SK-MEL-5 (cell line): Measurements from ENCODE around the gene REM1. TPM values are rescaled to one million over a fixed set of nuclear protein-coding genes. Genes with fewer than 3 reads are reported as not detected.
A peak's percentile ranks its signal among the peaks of the same experiment; 100 is the strongest.
"Not testable (repeated sequence)": the region's sequence is repeated elsewhere in the genome, so short reads cannot be mapped to it uniquely, and the experiment has no call there.

Source experiments
- DNase-seq: peaks from one replicate; pipeline ENCODE4 v3.0.0-alpha.2; 2016; ENCODE audit warnings: low read depth, low spot score
- in situ Hi-C: cut with HindIII; loops from 2 replicates; pipeline ENCODE4 v1.10.0; 2016; ENCODE audit warnings: low sequenced_read_pairs, high pct_unique_total_duplicates, low pct_unique_long_range_greater_than_20kb
- polyA plus RNA-seq, 2 experiments: library from polyadenylated mRNA; depleted of rRNA; stranded (reverse); fragments of >200 nt; gene quantifications; 2 replicates each; pipeline ENCODE4 v1.2.3, GENCODE V29; 2015
- total RNA-seq: library from RNA; depleted of rRNA; stranded (reverse); fragments of >200 nt; shearing (Covaris generic); gene quantifications from 2 replicates; pipeline ENCODE4 v1.2.3, GENCODE V29; 2014; rRNA removed

REM1 gene, protein sequence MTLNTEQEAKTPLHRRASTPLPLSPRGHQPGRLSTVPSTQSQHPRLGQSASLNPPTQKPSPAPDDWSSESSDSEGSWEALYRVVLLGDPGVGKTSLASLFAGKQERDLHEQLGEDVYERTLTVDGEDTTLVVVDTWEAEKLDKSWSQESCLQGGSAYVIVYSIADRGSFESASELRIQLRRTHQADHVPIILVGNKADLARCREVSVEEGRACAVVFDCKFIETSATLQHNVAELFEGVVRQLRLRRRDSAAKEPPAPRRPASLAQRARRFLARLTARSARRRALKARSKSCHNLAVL
- total RNA-seq = not detected in 2 replicates
- not detected in 2 replicates for polyA plus RNA-seq (2015; cell fraction: cytosol; rRNA removed)
- polyA plus RNA-seq (2015; cell fraction: nucleus; rRNA removed) = not detected in 2 replicates

DNA sequence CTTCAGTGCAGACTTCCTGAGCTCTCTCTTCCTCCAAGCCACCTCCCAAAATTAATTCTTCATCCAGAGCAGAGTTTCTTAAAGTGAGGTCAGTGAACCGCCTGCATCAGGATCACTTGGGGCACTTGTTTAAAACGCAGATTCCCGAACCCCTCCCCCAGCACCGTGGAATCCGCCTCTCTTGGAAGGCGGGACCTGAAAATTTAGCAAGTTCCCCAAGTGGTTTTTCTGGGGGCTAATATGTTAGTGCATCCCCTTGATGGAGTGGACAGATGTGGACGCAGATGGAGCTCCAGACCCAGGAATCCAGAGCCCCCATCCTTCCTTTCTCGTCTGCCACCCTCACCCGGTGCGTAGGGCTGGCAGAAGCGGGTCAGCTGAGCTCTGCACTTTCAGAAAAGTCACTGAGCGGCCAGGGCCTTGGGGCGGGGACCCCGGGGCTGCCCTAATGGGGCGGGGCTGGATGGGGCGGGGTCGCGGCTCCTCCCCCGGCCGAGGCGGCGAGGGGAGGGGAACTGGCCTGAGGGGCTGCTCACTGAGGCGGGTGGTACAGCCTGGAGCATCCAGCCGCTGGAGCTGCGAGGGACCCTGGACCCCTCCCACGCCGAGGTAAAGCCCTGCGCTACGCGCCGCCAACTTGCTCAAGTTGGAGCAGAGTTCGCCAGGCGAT, at the start of gene REM1, which contains the start of gene DEFB124:
TSS of gene REM1 (plus strand) at position 531 of the 670 bp plus-strand sequence. CDS start 1,158 bp downstream, outside the sequence.
TSS of gene DEFB124 (minus strand) at position 370 of the 670 bp plus-strand sequence. CDS start 2,114 bp downstream, outside the sequence.
- no peak for DNase-seq
- in situ Hi-C loops = no loop called here

DNA sequence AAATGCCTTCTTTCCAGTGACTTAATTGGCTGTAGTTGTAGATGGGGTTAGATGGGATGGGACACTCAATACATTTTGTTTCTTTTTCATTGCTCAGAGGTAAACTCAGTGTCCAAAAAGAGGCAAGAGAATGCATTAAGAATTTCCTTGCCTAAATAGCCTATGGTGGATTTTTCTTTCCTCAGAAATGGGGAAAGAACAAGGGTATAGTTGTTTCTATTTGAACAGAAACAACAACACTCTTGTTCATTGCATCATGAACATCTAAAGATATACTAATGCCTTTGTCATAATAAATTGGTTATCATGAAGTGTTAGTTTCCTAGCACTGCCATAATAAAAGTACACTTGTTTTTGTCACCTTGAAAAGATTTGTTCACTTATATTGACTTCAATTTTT, 49.3 kb upstream of the REM1 start:
- peak; percentile 48 for DNase-seq
- in situ Hi-C loops = no loop called here

DNA sequence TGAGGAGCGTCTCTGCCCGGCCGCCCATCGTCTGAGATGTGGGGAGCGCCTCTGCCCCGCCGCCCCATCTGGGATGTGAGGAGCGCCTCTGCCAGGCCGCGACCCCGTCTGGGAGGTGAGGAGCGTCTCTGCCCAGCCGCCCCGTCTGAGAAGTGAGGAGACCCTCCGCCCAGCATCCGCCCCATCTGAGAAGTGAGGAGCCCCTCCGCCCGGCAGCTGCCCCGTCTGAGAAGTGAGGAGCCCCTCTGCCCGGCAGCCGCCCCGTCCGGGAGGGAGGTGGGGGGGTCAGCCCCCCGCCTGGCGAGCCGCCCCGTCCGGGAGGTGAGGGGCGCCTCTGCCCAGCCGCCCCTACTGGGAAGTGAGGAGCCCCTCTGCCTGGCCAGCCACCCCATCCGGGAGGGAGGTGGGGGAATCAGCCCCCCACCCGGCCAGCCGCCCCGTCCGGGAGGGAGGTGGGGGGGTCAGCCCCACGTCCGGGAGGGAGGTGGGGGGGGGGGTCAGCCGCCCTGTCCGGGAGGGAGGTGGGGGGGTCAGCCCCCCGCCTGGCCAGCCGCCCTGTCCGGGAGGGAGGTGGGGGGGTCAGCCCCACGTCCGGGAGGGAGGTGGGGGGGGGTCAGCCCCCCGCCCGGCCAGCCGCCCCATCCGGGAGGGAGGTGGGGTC, 48.1 kb upstream of the REM1 start:
- DNase-seq, in situ Hi-C loops: not testable (repeated sequence)

DNA sequence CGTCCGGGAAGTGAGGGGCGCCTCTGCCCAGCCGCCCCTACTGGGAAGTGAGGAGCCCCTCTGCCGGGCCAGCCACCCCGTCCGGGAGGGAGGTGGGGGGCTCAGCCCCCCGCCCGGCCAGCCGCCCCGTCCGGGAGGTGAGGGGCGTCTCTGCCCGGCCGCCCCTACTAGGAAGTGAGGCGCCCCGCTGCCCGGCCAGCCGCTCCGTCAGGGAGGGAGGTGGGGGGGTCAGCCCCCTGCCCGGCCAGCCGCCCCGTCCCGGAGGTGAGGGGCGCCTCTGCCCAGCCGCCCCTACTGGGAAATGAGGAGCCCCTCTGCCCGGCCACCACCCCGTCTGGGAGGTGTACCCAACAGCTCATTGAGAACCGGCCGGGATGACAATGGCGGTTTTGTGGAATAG, 47.5 kb upstream of the REM1 start:
- DNase-seq, in situ Hi-C loops: not testable (repeated sequence)

DNA sequence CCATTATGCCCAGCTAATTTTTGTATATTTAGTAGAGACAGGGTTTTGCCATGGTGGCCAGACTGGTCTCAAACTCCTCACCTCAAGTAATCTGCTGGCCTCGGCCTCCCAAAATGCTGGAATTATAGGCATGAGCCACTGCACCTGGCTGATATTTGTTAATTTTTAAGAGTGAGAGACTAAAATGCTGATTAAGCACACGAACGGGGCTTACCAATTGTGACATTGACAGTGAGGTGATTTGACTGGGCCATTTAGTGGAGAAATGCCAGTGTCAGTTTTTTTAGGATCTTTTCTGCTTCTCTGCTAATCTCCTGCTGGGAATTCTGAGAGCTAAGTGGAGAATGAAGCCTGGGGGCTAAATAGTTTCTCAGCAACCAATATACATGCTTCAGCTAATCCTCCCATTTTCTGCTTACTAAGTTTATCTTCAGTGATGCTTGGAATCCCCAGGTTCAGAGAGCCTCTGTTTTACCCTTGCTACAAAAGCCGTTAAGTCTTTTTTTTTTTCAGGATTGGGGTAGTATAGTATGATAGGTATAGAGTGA, 44.4 kb upstream of the REM1 start:
- DNase-seq = no peak
- in situ Hi-C loops = no loop called here

DNA sequence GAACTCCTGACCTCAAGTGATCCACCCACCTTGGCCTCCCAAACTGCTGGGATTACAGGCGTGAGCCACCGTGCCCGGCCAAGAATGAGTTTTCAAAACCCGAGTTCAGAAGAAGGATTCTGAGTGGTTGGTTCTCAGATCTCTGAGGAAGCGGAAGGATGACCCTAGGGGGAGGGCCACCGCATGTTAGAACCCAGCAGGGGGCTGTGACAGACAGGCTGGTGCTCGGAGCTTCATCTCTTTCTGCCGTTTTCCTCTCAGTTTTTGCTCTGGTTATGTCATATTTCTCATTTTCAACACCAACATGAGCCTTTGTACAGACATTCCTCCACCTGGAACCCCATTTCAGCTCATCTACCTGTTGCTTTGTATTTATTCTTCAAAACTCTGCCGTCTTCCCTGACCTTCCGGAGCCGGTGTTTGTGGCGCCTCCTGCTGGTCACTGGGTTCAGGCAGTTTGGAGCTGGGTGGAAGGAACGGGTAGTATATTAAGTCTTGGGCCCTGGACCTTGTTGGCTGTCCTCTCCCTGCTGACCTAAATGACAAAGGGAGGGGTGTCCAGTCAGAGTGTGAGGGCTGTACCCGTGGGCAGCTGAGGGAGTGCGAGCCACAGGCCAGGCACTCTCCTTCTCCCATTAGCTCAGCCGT, 35.0 kb upstream of the REM1 start, which contains the start of gene DEFB123:
TSS of gene DEFB123 (plus strand) at position 621 of the 648 bp plus-strand sequence. CDS start 67 bp downstream, outside the sequence.
- DNase-seq = peak; percentile 45
- in situ Hi-C loops = no loop called here

DNA sequence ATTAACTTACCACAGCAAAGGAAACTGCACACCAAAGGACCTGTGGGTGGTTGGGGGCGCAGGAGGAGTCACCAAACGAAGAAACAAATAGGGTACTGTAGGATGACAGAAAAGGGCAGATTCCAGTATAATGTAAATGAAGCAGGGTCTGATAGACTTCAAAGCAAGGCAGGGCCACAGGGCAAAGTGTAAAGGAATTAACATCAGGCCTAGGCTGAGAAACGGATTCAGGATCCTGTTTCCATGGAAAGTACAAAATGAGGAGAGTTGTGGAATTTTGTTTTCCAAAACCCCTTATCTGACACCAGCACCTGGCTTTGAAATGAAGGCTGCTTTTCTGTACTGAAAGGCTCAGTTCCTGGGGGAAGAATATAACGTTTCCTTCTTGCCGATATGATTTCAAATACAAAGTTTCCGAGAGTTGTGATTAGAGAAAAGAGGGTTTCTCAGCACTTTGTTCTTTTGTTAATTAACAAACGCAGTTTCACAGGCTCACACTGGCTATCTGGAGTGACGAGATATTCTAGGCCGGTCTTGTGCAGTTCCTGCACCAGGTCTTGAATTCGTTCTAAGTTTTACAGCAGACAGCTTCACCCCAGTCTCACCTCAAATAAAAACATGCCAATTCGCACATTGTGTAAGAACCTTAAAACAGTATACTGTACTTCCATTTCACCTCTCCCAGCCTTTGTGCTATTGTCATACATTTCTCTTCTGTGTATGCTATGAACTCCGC, 28.8 kb upstream of the REM1 start:
- DNase-seq = no peak
- in situ Hi-C loops = no loop called here

DNA sequence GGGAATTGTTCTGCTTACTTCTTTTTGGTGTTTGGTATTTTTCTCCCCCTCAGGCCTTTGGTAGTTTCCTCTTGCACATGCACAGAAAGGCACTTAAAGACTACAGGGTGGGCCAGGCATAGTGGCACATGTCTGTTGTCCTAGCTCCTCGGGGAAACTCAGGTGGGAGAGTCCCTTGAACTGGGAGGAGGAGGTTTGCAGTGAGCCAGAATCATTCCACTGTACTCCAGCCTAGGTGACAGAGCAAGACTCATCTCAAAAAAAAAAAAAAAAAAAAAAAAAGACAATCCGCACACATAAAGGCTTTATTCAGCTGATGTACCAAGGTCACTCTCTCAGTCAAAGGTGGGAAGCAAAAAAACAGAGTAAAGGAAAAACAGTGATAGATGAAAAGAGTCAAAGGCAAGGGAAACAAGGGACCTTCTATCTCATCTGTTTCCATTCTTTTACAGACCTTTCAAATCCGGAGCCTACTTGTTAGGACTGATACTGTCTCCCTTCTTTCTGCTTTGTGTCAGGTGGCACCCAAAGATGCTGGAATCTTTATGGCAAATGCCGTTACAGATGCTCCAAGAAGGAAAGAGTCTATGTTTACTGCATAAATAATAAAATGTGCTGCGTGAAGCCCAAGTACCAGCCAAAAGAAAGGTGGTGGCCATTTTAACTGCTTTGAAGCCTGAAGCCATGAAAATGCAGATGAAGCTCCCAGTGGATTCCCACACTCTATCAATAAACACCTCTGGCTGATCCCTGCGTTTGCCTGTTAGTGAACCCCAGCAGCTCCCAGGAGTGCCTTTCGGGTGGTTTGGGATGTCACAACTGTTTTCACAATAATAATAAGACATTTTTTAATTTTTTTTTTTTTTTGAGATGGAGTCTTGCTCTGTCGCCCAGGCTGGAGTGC, 25.3 kb upstream of the REM1 start:
- in situ Hi-C loops = no loop called here
- no peak for DNase-seq

DNA sequence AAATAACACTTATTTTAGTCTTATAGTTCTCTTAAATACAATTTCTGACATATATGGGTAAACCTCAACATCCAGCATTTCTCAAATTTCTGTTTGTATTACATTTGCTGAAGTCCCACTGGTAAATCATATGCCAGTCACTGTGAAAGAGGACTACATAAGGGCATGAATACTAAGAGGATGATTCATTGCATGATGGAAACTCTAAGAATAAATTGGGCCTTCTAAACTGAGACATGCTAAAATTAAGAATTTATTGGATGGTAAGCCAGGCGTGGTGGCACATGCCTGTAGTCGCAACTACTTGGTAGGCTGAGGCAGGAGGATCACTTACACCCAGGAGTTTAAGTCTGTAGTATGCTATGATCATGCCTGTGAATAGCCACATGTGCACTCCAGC, 22.5 kb upstream of the REM1 start:
- in situ Hi-C loops = no loop called here
- peak; percentile 21 for DNase-seq

DNA sequence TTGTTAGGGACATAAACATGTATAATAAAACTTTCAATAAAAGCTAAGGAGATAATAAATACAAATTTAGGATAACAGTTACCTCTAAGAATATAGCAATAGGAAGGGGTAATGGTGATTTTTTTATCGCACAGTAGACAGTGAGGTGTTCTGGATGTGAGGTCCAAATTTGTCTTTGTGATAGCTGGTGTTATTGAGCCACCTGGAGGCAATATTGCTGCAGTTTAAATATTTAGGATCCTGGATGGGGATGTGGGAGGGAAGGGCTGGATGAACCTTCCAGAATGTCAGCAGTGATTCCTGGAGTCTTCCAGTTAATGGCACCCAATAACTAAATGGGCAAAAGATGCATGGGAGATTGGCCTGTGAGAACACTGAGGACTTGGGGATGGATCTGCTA, 20.7 kb upstream of the REM1 start:
- in situ Hi-C loops = no loop called here
- peak; percentile 52 for DNase-seq

DNA sequence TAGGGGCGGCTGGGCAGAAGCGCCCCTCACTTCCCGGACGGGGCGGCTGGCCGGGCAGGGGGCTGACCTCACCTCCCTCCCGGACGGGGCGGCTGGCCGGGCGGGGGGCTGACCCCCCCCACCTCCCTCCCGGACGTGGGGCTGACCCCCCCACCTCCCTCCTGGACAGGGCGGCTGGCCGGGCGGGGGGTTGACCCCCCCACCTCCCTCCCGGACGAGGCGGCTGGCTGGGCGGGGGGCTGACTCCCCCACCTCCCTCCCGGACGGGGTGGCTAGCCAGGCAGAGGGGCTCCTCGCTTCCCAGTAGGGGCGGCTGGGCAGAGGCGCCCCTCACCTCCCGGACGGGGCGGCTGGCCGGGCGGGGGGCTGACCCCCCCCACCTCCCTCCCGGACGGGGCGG, 4.1 kb upstream of the REM1 start:
- in situ Hi-C loops = not testable (repeated sequence)

DNA sequence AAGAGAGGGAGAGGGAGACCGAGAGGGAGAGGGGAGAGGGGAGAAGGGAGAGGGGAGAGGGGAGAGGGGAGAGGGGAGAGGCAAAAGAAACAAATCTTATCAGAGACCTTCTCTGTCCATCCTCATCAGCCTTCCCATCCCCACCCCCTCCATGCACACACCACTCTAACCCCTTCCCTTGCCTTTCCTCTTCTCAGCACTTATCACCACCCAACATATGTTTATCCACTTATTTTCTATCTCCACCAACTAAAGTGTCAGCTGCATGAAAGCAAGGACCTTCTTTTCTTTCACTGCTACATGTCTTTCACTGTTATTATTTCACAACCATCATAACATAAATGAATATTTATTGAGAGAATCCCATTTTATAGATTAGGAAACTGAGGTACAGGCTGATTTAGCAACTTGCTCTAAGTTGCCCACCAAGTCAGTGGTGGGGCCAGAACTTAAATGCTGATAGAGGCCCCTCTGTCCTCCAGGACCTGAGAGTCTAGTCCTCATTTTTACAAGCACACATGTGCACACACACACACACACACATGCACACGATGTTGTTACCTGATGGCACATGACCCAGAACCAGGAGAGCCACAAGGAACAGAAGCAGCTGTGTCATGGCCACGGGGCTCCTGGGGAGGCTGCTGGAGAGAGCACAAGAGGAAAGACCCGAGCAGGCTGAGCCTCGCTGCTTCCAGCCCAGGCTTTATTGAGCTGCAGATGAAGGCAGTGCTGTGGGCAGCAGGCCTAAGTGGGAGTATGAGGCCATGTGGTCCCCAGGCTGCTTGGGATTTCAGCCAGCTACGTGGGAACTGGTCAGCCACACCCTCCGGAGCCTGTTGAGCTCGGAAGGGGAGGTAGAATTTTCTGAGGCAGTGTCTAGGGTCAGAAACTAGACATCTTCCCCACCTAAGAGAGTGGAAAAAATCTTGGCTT, 2.4 kb upstream of the REM1 start:
- in situ Hi-C loops = no loop called here
- no peak for DNase-seq

More for the DNA sequence above, 4.1 kb upstream of the REM1 start:
- not testable (repeated sequence) for DNase-seq

DNA sequence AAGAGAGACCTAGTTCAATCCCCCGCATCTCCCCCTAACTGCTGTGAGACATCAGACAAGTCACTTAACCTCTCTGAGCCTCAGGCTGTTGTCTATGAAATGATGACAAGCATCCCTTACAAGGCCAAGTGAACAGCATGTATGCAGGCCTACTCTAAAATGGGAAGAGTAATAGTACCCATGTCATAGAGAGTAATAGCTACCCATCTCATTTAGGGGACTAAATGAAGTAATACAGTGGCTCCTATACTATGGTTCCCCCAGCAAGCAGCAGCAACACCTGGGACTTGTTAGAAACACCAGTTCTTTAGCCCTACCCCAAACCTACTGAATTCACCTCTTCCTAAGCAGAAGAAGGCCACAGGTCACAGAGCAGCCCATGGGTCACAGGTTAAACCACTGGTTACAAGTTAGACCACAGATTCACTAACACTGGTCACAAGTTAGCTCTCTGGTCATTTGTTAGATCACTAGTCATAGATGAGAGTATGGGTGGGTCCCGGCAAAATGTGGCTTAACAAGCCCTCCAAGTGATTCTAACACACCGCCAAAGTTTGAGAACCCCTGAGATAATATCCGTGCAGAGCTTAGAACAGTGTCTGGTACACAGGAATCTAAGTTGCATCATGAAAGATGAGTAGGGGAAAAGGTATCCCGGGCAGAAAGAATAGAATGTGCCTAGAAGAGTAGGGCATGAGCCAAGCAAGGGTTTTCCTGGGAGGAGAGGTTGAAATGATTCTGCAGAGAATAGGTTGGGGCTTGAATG, 1.6 kb upstream of the REM1 start:
- in situ Hi-C loops = no loop called here
- DNase-seq = no peak

DNA sequence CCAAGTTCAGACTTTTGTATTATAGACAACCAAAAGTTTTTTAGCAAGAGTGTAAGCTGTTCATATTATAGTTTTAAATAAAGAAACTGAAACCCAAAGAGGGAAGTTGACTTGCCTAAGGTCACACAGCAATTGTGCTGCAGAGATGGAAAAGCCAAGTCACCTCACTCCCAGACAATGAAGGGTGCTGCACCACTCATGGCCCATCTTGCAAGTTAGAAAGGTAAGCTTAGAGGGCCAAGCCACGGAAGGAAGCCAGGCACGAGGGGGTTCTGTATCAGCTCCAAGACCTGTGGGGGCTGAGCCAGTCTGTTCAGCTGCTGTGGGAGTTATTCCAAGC, 1.0 kb upstream of the REM1 start:
- in situ Hi-C loops = no loop called here
- DNase-seq = no peak
